Measurements from ENCODE around the gene TTC21A. TPM values are rescaled to one million over a fixed set of nuclear protein-coding genes. Genes with fewer than 3 reads are reported as not detected.

TTC21A gene
- total and polyA plus RNA-seq, 2 experiments from 2014 or later = 1.8 to 2.0 TPM

- H2AFZ ChIP-seq = no peak overlapping the region
- DNase-seq (ENCODE audit: low spot score) (no peak), ATAC-seq (no peak)
- Mint-ChIP-seq H3K9me3 (no peaks in the 10 kb centered on the region), H3K4me1 (no peaks in the 10 kb centered on the region), H3K4me3 (no peak overlapping the region), H3K36me3 (ENCODE audit: low read depth) (peaks cover 28% of the 10 kb centered on the region; the same call in 2 of the 3 replicates), H3K27me3 (ENCODE audit: insufficient read depth, low read depth, poor library complexity) (peaks cover 2% of the 10 kb centered on the region), H3K27ac (no peak overlapping the region)
- no peaks in the 10 kb centered on the region for H3K9me2 ChIP-seq (ENCODE audit: insufficient read depth)
- H3K79me2 ChIP-seq (replicated peaks; ENCODE audit: insufficient read depth) = no peaks in the 10 kb centered on the region
- no peaks in the 10 kb centered on the region for H3F3A ChIP-seq (replicated peaks; ENCODE audit: low read depth)
- no peaks in the 10 kb centered on the region for H3K4me1 ChIP-seq (ENCODE audit: insufficient read depth)
- H3K4me2 ChIP-seq = no peak overlapping the region
- H3K36me3 ChIP-seq (ENCODE audit: insufficient read depth) = peaks cover 38% of the 10 kb centered on the region
- no peak overlapping the region for H3K4me3 ChIP-seq
- no peaks in the 10 kb centered on the region for H3K27me3 ChIP-seq (ENCODE audit: insufficient read depth)
- no peaks in the 10 kb centered on the region; the same call in 1 of the 2 replicates for H4K20me1 ChIP-seq (replicated peaks; ENCODE audit: insufficient read depth)
- no peak overlapping the region for H3K27ac ChIP-seq (ENCODE audit: low read depth)
- TF ChIP-seq EZH2 (IDR thresholded peaks at IDR 0.05; ENCODE audit: low read depth, unreplicated experiment) = no peak
Measured at GRCh38 chr3:39088456-39088855, 19.0 kb upstream of the TTC21A start.

- no peaks in the 10 kb centered on the region for H3F3A ChIP-seq (replicated peaks; ENCODE audit: low read depth)
- TF ChIP-seq ZNF331 (CRISPR knock-in tag; IDR thresholded peaks at IDR 0.05; ENCODE audit: low read depth) (no peak), ZNF462 (CRISPR knock-in tag; IDR thresholded peaks at IDR 0.05) (no peak)
- H3K9me3 Mint-ChIP-seq = no peaks in the 10 kb centered on the region
- peaks cover 2% of the 10 kb centered on the region for H3K27me3 Mint-ChIP-seq (ENCODE audit: insufficient read depth, low read depth, poor library complexity)
- no peak overlapping the region for H3K4me3 Mint-ChIP-seq
- H3K27ac Mint-ChIP-seq = no peak overlapping the region
- no peaks in the 10 kb centered on the region; the same call in 1 of the 2 replicates for H4K20me1 ChIP-seq (replicated peaks; ENCODE audit: insufficient read depth)
- no peak overlapping the region for H2AFZ ChIP-seq
- no peaks in the 10 kb centered on the region for H3K4me1 ChIP-seq (ENCODE audit: insufficient read depth)
- H3K9me2 ChIP-seq (ENCODE audit: insufficient read depth) = no peaks in the 10 kb centered on the region
- H3K4me2 ChIP-seq = no peak overlapping the region
- no peaks in the 10 kb centered on the region for H3K27me3 ChIP-seq (ENCODE audit: insufficient read depth)
- H3K36me3 ChIP-seq (ENCODE audit: insufficient read depth) = peaks cover 41% of the 10 kb centered on the region
- no peak overlapping the region for H3K27ac ChIP-seq (ENCODE audit: low read depth)
- no peak overlapping the region for H3K4me3 ChIP-seq
- no peaks in the 10 kb centered on the region for H3K4me1 Mint-ChIP-seq
- ATAC-seq (no peak), DNase-seq (ENCODE audit: low spot score) (no peak)
- H3K79me2 ChIP-seq (replicated peaks; ENCODE audit: insufficient read depth) = no peaks in the 10 kb centered on the region
- peaks cover 29% of the 10 kb centered on the region; the same call in 2 of the 3 replicates for H3K36me3 Mint-ChIP-seq (ENCODE audit: low read depth)
Measured at GRCh38 chr3:39088889-39089288, 18.6 kb upstream of the TTC21A start.

Data from GM23338 (cell line).